GM12878 (cell line): Measurements from ENCODE around the gene SMARCB1.

Source experiments
- ATF3 ChIP-seq: IDR thresholded peaks from 2 replicates; pipeline ENCODE4 v1.6.1; 2011; ENCODE audit warnings: low read depth, mild to moderate bottlenecking, low read length, moderate library complexity, borderline replicate concordance; ENCODE audit errors: extremely low read depth
- CTCF ChIP-seq, 3 experiments: IDR thresholded peaks in 2 of 3; conservative IDR thresholded peaks in 1 of 3; 2 replicates each; pipeline ENCODE4 v1.5.1; 2011; ENCODE audit warnings: low read depth in 3 of 3, low read length in 3 of 3, mild to moderate bottlenecking in 3 of 3, control low read depth in 2 of 3, moderate library complexity in 2 of 3, inconsistent platforms in 1 of 3, mixed read lengths in 1 of 3; ENCODE audit not compliant: control insufficient read depth in 2 of 3, insufficient read depth in 1 of 3; ENCODE audit errors: extremely low read depth in 1 of 3
- EZH2 ChIP-seq: IDR thresholded peaks from 2 replicates; pipeline ENCODE4 v1.6.1; 2012; ENCODE audit warnings: low read depth, mild to moderate bottlenecking, control low read depth, inconsistent platforms, low read length, borderline replicate concordance; ENCODE audit not compliant: control insufficient read depth
- MLLT1 ChIP-seq: fragments of 450-650 bp; IDR thresholded peaks from 2 replicates; pipeline ENCODE4 v1.6.1; 2016; ENCODE audit warnings: mild to moderate bottlenecking
- RAD21 ChIP-seq: IDR thresholded peaks from 2 replicates; pipeline ENCODE4 v1.6.1; 2011; ENCODE audit warnings: mild to moderate bottlenecking, low read depth, low read length, moderate library complexity; ENCODE audit not compliant: insufficient read depth
- RCOR1 ChIP-seq: conservative IDR thresholded peaks from 2 replicates; pipeline ENCODE4 v1.6.1; 2012; ENCODE audit warnings: low read depth, low read length, improper control_type of control experiment
- SREBF1 ChIP-seq: IDR thresholded peaks from 2 replicates; pipeline ENCODE4 v1.6.1; 2012; ENCODE audit warnings: mild to moderate bottlenecking, low read length
- SREBF2 ChIP-seq: IDR thresholded peaks from 2 replicates; pipeline ENCODE4 v1.6.1; 2012; ENCODE audit warnings: mild to moderate bottlenecking, low read length
- SRF ChIP-seq, 2 experiments: IDR thresholded peaks; 2 replicates each; pipeline ENCODE4 v1.6.1; 2011; ENCODE audit warnings: low read depth in 2 of 2, low read length in 2 of 2, mild to moderate bottlenecking in 1 of 2, moderate library complexity in 1 of 2
- TAF1 ChIP-seq: IDR thresholded peaks from 2 replicates; pipeline ENCODE4 v1.6.1; 2011; ENCODE audit warnings: mild to moderate bottlenecking, low read depth, low read length, borderline replicate concordance
- ZBTB11 ChIP-seq: fragments of 450-650 bp; formaldehyde crosslinking; IDR thresholded peaks from 2 replicates; pipeline ENCODE4 v1.5.0; 2022; ENCODE audit warnings: mild to moderate bottlenecking, missing genetic modification characterization

GRCh38 chr22:23825246-23825905 lies 38.6 kb downstream of the SMARCB1 start:
- no peak for TF ChIP-seq RCOR1
- no peak for TF ChIP-seq EZH2
- no peak for TF ChIP-seq SREBF2
- no peak for TF ChIP-seq TAF1
- TF ChIP-seq CTCF (IDR thresholded peaks at IDR 0.05 in 2 of 3, conservative IDR thresholded peaks at IDR 0.05 in 1 of 3; ENCODE audit: control insufficient read depth in 2 of 3, extremely low read depth in 1 of 3, insufficient read depth in 1 of 3, low read depth in 3 of 3, low read length in 3 of 3): no peak
- TF ChIP-seq RAD21: no peak
- TF ChIP-seq ATF3: no peak
- TF ChIP-seq SRF (IDR thresholded peaks at IDR 0.05; ENCODE audit: low read depth in 2 of 2, low read length in 2 of 2): no peak
- TF ChIP-seq SREBF1: no peak
- TF ChIP-seq ZBTB11: no peak
- no peak for TF ChIP-seq MLLT1
